CD14-positive monocyte (primary cell): ENCODE results near the gene C1QTNF1. TPM values are rescaled to one million over a fixed set of nuclear protein-coding genes. Genes with fewer than 3 reads are reported as not detected.

Experiments
- DNase-seq, 3 donors: peaks; one replicate each; pipeline ENCODE4 v3.0.0-alpha.2; 2011 to 2022
- H2AFZ ChIP-seq: 2 replicates; pipeline ENCODE4 v1.6.0; 2012; ENCODE audit warnings: mild to moderate bottlenecking, low read depth, low read length, inconsistent platforms; ENCODE audit not compliant: insufficient read depth, poor library complexity, severe bottlenecking
- H3K27ac ChIP-seq, 2 donors: 1 replicate in 1 of 2; 2 replicates in 1 of 2; pipeline ENCODE4 v1.5.1; 2012 to 2013; ENCODE audit warnings: low read length in 2 of 2, control low read depth in 1 of 2, inconsistent platforms in 1 of 2, low read depth in 1 of 2, mild to moderate bottlenecking in 1 of 2
- H3K27me3 ChIP-seq, 2 donors: one replicate each; pipeline versions ENCODE4 v1.6.0 to v1.6.1; 2011 to 2013; ENCODE audit warnings: low read length in 2 of 2; ENCODE audit not compliant: control insufficient read depth in 2 of 2, insufficient read depth in 2 of 2
- H3K36me3 ChIP-seq, 2 donors: replicated peaks in 1 of 2; 1 replicate in 1 of 2; 2 replicates in 1 of 2; pipeline versions ENCODE4 v1.5.1 to v1.6.1; 2012 to 2013; ENCODE audit warnings: low read length in 2 of 2, control low read depth in 1 of 2, inconsistent platforms in 1 of 2, mild to moderate bottlenecking in 1 of 2; ENCODE audit not compliant: insufficient read depth in 2 of 2, control insufficient read depth in 1 of 2
- H3K4me1 ChIP-seq, 2 donors: 1 replicate in 1 of 2; 2 replicates in 1 of 2; pipeline versions ENCODE4 v1.5.1 to v1.6.1; 2012 to 2013; ENCODE audit warnings: low read length in 2 of 2, control low read depth in 1 of 2, inconsistent platforms in 1 of 2, mild to moderate bottlenecking in 1 of 2, moderate library complexity in 1 of 2; ENCODE audit not compliant: insufficient read depth in 2 of 2, control insufficient read depth in 1 of 2
- H3K4me2 ChIP-seq: replicated peaks from 2 replicates; pipeline ENCODE3; 2012; ENCODE audit warnings: low read length, moderate library complexity, mild to moderate bottlenecking; ENCODE audit not compliant: poor library complexity, severe bottlenecking; ENCODE audit errors: extremely low read depth
- H3K4me3 ChIP-seq, 3 experiments: fragments of 200-600 bp in 1 of 3; sonication (generic) in 1 of 3; replicated peaks in 1 of 3; 1 replicate in 2 of 3; 2 replicates in 1 of 3; pipeline ENCODE4 v1.5.1; 2011 to 2013; ENCODE audit warnings: low read length in 3 of 3, mild to moderate bottlenecking in 3 of 3, control low read depth in 2 of 3, low read depth in 2 of 3, inconsistent platforms in 1 of 3, moderate library complexity in 1 of 3
- H3K79me2 ChIP-seq: 2 replicates; pipeline ENCODE4 v1.6.0; 2012; ENCODE audit warnings: mild to moderate bottlenecking, control low read depth, inconsistent platforms, low read length, moderate library complexity; ENCODE audit not compliant: insufficient read depth
- H3K9ac ChIP-seq: 2 replicates; pipeline ENCODE4 v1.6.0; 2017; ENCODE audit warnings: low read length, mild to moderate bottlenecking; ENCODE audit not compliant: insufficient read depth, poor library complexity, severe bottlenecking
- H3K9me3 ChIP-seq, 2 donors: replicated peaks in 1 of 2; 1 replicate in 1 of 2; 2 replicates in 1 of 2; pipeline versions ENCODE4 v1.5.1 to v1.6.1; 2012 to 2013; ENCODE audit warnings: low read length in 2 of 2, control low read depth in 1 of 2; ENCODE audit not compliant: control insufficient read depth in 1 of 2, insufficient read depth in 1 of 2
- H4K20me1 ChIP-seq: 2 replicates; pipeline ENCODE4 v1.6.0; 2012; ENCODE audit warnings: mild to moderate bottlenecking, low read length, control low read depth, moderate library complexity; ENCODE audit not compliant: insufficient read depth
- H3K27ac Mint-ChIP-seq, 7 donors: one replicate each; pipeline ENCODE4 v1.8.0; 2020; ENCODE audit warnings: mild to moderate bottlenecking in 7 of 7, mixed read lengths in 7 of 7, moderate library complexity in 6 of 7, inconsistent platforms in 2 of 7
- H3K27me3 Mint-ChIP-seq, 3 donors: one replicate each; pipeline ENCODE4 v1.8.0; 2021 to 2022; ENCODE audit warnings: low read depth in 3 of 3, mild to moderate bottlenecking in 3 of 3, mixed read lengths in 3 of 3, moderate library complexity in 3 of 3, inconsistent platforms in 1 of 3
- H3K36me3 Mint-ChIP-seq, 2 donors: one replicate each; pipeline ENCODE4 v1.8.0; 2020; ENCODE audit warnings: mixed read lengths in 2 of 2, inconsistent platforms in 1 of 2, mild to moderate bottlenecking in 1 of 2
- H3K4me1 Mint-ChIP-seq: one replicate; pipeline ENCODE4 v1.8.0; 2020; ENCODE audit warnings: mild to moderate bottlenecking, mixed read lengths
- H3K4me3 Mint-ChIP-seq, 2 donors: one replicate each; pipeline ENCODE4 v1.8.0; 2020; ENCODE audit warnings: mild to moderate bottlenecking in 2 of 2, mixed read lengths in 2 of 2, moderate library complexity in 1 of 2
- H3K9me3 Mint-ChIP-seq, 7 donors: one replicate each; pipeline ENCODE4 v1.8.0; 2020 to 2022; ENCODE audit warnings: mixed read lengths in 7 of 7, mild to moderate bottlenecking in 6 of 7, moderate library complexity in 6 of 7, inconsistent platforms in 2 of 7
- CTCF ChIP-seq: fragments of 200-600 bp; IDR thresholded peaks from one replicate; pipeline ENCODE4 v1.8.0; 2022; ENCODE audit warnings: antibody characterized with exemption, mild to moderate bottlenecking
- WGBS: methylation state at CpG from one replicate; pipeline ENCODE4 v1.1.5; 2013; ENCODE audit warnings: missing lambda C conversion rate; ENCODE audit not compliant: insufficient coverage; 5-methylcytosine and 5-hydroxymethylcytosine counted together
- intact Hi-C, 2 donors: fragments of 100-400 bp; cut with micrococcal nuclease; formaldehyde crosslinking; loops; one replicate each; pipeline versions ENCODE4 v1.15.0 to v1.15.1; 2023
- polyA plus RNA-seq, 3 donors: library from polyadenylated mRNA; depleted of rRNA in 1 of 3; unstranded in 2 of 3; stranded (reverse) in 1 of 3; fragments of 300-500 nt in 2 of 3; fragments of >200 nt in 1 of 3; fragmentation: Illumina TruSeq in 2 of 3; gene quantifications; 1 replicate in 2 of 3; 2 replicates in 1 of 3; pipeline ENCODE4 v1.2.3, GENCODE V29; 2012 to 2021

Gene C1QTNF1
- polyA plus RNA-seq, 3 donors = not detected

DNA sequence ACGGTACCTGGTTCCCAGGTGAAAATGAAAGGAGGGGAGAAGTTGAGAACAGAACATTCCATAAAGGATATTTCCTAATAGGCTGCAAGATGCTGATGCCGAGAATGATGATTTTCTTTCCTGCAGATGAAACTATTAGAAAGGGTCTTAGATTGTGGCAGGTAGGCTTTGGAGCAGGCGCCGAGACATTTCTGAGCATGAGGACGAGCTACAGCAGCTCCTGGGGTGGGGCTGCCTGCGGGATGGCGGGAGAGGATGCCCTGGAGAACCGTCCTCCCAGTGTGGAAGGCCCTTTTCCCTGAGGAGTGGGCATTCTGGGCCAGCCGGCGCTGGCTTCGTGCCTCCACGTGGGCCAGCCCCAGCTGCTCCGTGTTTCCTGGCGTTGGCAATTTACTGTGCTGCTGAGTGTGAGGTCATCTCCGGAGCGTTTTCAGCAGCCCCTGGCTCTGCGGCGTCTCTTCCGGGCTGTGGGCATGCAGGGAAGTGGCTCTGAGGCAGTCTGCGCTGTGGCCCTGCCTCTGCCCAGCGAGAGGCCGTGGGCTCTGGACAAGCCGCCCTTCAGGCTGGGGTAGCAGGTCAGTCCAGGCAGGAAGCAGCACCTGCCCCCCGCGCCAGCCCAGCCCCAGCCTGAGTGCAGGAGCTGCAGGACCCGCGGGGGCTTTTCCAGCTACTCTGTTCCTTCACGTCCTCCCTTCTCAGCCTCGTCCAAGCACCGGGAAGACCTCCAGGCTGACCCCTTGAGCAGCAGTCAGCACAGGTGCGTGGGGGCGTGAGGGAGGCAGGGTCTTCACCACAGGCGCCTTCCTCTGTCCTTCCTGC is 62.8 kb downstream of the C1QTNF1 start:
- Histone ChIP-seq H3K79me2 (no peaks in the 10 kb centered on the region), H2AFZ (no peak overlapping the region), H3K36me3 (peaks cover 42 to 57% of the 10 kb centered on the region in 2 donors), H3K27me3 (no peaks in the 10 kb centered on the region), H3K4me1 (no peaks in the 10 kb centered on the region), H4K20me1 (peaks cover 38% of the 10 kb centered on the region), H3K4me2 (no peak overlapping the region), H3K9me3 (no peaks in the 10 kb centered on the region), H3K27ac (no peak overlapping the region), H3K4me3 (no peak overlapping the region), H3K9ac (no peak overlapping the region)
- 92% methylated on average over 32 of the region's 33 CpGs for WGBS
- peaks cover 37 to 63% of the 10 kb centered on the region in 2 donors for H3K36me3 Mint-ChIP-seq
- no peaks in the 10 kb centered on the region for H3K4me1 Mint-ChIP-seq
- DNase-seq = no peak
- no peak for TF ChIP-seq CTCF
- no peak overlapping the region for H3K4me3 Mint-ChIP-seq
- no peaks in the 10 kb centered on the region for H3K9me3 Mint-ChIP-seq
- intact Hi-C loops = no loop called here
- peaks cover 0 to 3% (median 1%) of the 10 kb centered on the region in 3 donors for H3K27me3 Mint-ChIP-seq
- no peak overlapping the region for H3K27ac Mint-ChIP-seq

- H3K27ac ChIP-seq = no peak overlapping the region
- peak; percentile 95 for TF ChIP-seq CTCF
- no peak overlapping the region for H3K9ac ChIP-seq
- no peaks in the 10 kb centered on the region for H3K4me1 Mint-ChIP-seq
- no peak overlapping the region for H3K4me3 ChIP-seq
- peaks cover 35 to 50% of the 10 kb centered on the region in 2 donors for H3K36me3 ChIP-seq
- intact Hi-C loops = no loop called here
- H3K27me3 ChIP-seq = no peaks in the 10 kb centered on the region
- H3K79me2 ChIP-seq = no peaks in the 10 kb centered on the region
- H3K4me3 Mint-ChIP-seq = no peak overlapping the region
- peaks cover 32% of the 10 kb centered on the region for H4K20me1 ChIP-seq
- no peak overlapping the region for H3K27ac Mint-ChIP-seq
- peaks cover 0 to 5% (median 4%) of the 10 kb centered on the region in 3 donors for H3K27me3 Mint-ChIP-seq
- no peaks in the 10 kb centered on the region for H3K9me3 ChIP-seq
- H3K4me1 ChIP-seq = no peaks in the 10 kb centered on the region
- no peak overlapping the region for H2AFZ ChIP-seq
- 47% methylated on average over 8 of the region's 12 CpGs for WGBS
- DNase-seq = peak; percentile 42 to 55 (median 51)
- H3K4me2 ChIP-seq = no peak overlapping the region
- H3K9me3 Mint-ChIP-seq = no peaks in the 10 kb centered on the region
- H3K36me3 Mint-ChIP-seq = peaks cover 33 to 55% of the 10 kb centered on the region in 2 donors
These were observed 63.6 kb downstream of the C1QTNF1 start for GRCh38 chr17:79087428-79088143.
